HL-60/S4 treated with retinoic acid at 250 ng/mL for 4 days and 3 days (cell line): ENCODE measurements around the gene CD14.
"Not testable (repeated sequence)": the region's sequence is repeated elsewhere in the genome, so short reads cannot be mapped to it uniquely, and the experiment has no call there.

ENCODE experiments used
- in situ Hi-C: fragments of 300-500 bp; cut with MboI; formaldehyde crosslinking; loops from 2 replicates; pipeline ENCODE4 v1.7.0; 2022; ENCODE audit warnings: low sequenced_read_pairs

The CD14 gene

DNA sequence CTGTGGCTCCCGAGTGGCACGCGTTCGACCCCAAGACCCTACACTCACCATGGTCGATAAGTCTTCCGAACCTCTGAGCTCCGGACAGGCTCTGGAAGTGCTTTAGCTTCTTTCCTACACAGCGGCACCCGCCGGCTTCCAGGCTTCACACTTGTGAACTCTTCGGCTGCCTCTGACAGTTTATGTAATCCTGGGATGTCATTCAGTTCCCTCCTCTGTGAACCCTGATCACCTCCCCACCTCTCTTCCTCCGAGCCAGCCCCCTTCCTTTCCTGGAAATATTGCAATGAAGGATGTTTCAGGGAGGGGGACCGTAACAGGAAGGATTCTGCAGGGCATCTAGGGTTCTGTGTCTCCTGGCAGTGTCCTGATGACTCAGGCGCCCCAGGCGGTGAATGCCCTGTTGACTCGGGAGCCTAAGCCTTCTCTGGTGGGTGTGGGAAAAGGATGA lies at the start of gene CD14:
TSS of gene CD14 (minus strand) at position 155 of the 451 bp plus-strand sequence. CDS start at position 51, 104 bp downstream.
- in situ Hi-C loops = no loop called here

DNA sequence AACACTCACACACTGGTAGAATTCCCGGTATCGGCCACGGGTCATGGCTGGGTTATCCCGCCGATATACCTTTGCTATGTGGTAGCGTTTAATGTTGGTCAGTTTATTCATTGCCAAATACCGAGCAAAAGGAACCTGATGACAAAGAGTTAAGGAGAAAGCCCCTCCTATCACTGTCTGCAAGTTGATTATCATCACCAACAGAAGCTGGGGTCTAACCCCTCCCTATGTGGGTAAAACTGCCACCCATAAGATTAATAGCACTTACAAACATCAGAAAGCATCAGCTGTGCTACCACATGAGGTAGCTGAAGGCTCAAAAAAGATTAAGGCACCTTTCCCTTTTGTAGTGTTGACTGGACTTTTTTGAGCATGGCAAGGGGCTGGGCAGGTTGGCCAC lies 46.0 kb upstream of the CD14 start:
- in situ Hi-C loops = no loop called here

DNA sequence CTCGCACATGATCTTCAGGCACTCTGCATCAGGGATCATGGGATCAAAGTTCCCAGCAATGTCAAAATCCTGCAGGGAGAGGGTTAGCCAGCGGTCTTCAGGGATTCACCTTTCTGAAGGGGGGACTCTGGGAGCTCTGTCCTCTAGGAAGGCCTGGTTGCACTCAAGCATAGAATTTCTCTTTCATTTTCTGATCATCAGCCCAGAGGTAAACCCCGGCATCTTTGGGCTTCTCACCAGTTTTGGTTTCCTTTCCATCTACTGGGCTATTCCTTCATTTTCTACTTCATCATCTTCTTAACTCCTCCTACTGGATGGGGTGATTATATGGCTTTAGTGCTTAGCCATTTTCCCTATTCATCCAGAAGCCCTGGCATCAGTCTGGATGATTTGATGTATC lies 45.0 kb upstream of the CD14 start:
- in situ Hi-C loops = no loop called here

DNA sequence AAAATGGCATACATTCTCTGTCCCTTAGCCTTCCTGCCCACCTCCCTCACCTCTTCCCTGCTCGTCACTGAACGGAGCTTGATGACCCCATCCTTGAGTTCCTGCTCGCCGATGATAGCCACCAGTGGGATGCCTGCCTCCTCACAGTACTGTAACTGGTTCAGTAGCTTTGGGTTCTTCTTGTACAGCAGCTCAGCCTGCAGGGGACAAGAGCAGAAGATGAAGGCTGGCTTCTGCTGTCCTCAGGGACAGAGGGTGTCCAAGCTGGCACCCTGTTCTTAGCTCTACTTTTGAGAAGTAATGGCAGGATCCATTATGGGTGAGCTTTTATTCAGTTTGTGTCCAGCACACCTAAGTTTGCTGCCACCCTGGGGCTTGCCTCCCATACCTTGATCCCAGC lies 41.7 kb upstream of the CD14 start:
- in situ Hi-C loops = no loop called here

DNA sequence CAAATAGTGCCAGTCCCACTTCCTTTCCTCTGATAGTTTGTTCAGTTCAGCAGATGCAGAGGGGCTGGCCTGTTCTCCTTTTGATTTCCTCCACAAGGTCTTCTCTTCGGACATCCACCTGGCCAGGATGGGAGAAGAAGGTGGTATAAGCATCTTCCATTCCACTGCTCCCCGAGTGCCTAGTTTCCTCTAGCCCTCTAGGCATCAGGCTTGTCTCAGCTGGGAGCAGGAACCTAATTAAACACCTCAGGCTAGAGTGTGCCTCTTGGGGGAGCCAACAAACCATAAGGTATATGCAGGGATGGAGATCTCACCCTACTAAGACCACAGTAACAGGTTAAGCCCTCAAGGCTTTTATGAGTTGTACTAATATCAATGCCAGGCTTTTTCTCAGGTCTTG lies 41.2 kb upstream of the CD14 start:
- in situ Hi-C loops = no loop called here

DNA sequence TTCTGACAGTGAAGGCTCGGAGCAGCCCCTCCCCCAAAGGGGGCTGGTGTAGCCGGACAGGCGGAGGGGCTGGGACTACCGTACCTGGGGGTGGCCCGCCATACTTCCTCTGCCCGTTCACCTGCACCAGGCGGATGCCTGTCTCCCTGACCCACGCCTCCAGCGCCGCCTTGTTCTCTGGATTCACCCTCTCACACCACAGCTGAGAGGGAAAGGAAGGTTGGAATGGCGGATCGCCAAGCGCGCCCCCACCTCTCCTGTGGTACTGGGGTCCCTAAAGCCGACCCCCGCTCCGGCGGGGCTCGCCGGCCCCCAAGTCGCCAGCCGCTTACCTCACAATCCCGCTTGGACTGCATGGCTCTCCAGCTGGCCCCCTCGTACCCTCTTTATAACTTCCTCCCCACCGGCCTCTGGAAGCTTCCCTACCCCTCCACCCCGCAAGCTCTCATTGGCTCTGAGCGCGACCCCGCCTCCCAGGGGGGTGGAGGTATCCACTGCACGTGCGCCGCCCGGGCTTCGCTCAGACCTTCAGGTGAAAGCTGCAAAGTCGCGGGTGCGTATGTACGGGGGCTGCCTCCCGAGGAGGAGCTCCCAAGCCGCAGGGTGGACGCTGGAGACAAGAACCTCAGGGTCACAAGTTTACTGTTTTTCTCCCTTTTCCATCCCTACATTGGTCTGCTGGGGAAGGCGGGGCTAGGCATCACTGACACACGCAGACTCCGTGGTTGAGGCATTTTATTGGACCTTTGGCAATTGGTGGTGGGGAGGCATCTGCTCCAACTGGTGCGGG lies 40.4 kb upstream of the CD14 start, which contains the start of gene DND1:
TSS of gene DND1 (minus strand) at position 390 of the 790 bp plus-strand sequence. CDS start at position 356, 34 bp downstream.
- in situ Hi-C loops = no loop called here

DNA sequence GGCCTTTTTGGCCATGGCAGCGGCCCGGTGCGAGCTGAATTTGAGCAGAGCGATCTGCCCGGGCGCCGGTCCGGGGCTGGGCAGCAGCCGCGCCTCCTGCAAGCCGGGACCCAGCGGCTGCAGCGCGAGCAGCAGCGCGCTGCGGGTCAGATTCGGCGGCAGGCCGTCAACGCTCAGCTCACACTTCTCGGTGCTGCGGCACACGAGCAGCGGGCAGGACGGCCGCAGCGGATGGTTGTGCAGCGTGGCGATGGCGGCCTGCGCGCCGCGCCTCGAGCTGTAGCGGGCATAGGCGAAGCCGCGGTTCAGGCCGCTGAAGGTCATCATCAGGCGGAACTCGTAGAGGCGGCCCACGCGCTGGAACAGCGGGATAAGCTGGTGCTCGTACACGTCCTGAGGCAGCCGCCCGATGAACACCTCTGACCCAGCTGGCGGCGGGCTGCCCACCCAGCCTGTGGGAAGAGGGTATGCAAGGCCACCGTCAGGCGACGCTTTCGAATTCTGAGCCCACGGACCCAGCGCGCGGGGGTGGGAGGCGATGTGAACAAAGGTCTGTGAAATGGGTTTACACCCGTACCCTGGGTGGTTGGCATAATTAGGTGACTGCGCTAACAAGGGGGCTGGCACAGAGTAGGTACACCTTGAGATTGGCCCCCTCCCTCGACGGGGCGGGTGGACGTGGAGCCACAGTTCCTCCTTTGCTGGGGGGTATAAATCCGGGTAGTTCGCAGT lies 39.6 kb upstream of the CD14 start:
- in situ Hi-C loops = no loop called here

DNA sequence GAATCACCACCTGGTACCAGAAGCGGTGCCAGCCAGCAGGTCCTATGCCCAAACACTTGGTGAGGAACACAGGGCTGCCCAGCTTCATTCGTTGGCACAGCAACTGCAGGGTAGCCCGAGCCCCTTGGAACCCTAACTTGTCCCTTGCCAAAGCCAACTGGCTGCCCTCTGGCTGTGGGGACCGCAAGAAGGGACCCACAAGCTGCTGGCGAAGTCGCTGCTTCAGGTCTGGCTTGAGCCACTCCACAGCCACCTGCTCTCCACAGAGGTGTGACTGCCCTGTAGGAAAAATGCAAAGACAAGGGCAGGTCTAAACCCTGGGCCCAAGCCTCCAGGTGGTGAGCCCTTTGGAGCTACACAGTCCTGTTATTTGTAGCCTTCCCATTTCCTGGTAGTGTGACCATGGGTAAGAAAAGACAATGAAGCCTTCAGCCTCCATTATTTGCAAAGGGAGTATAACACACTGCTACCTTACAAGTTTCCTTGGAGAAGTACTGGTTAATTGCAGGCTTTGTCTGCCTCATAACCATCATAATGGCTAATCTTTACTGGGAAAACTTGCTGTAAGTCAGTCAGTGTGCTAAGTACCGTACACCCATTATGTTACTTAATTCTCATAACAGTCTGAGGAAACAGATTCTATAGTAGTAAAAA lies 38.6 kb upstream of the CD14 start:
- in situ Hi-C loops = no loop called here

DNA sequence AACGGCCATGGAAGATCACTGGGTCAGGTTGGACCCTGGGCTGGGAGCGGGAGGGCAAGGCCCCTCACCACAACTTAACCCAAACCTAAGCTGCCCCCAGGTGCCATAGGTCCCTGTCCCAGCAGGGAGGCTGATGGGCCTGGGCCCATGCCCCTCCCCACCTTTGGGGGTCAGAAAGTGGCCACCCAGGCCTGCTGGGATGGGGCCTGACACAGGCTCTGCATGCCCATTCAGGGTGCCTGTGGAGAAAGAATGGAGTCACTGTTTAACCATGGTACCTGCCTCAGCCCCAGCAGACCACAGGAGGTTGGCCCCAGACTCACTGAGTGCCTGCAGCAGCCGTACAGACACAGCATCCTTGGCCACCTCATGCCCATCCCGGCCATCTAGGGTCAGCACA lies 38.1 kb upstream of the CD14 start:
- in situ Hi-C loops = not testable (repeated sequence)

DNA sequence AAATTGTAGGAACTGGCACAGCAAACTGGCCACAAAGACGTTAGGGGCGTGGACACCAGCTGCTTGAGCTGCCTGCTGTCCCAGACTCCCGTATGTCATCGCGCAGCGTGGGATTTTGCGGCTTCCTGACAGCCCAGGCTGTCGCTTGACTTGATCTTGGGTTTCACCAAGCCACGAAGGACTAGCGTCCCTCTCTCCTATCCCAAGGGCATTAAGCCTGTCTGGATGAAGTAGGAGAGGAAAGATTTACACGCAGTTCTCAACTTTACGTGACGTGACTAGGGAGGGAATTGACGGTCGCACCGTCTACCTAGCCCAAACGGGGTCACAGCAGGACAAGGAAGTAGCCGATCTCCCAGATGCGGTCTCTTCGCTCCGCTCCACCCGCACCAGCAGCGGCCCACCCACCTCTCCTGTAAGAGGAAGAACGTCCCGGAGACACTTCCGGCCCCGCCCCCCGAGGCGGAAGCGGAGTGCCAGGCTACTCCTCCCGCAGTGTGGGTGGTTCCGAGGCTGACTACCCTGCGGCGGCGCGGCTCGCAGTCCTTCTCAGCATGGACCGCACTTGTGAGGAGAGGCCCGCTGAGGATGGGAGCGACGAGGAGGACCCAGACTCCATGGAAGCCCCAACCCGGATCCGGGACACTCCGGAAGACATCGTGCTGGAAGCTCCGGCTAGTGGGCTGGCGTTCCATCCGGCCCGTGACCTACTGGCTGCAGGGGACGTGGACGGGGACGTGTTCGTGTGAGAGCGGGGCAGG lies 31.6 kb upstream of the CD14 start, which contains the start of gene WDR55:
TSS of gene WDR55 (plus strand) at position 546 of the 761 bp plus-strand sequence. CDS start at position 555, 9 bp downstream.
- in situ Hi-C loops = no loop called here

DNA sequence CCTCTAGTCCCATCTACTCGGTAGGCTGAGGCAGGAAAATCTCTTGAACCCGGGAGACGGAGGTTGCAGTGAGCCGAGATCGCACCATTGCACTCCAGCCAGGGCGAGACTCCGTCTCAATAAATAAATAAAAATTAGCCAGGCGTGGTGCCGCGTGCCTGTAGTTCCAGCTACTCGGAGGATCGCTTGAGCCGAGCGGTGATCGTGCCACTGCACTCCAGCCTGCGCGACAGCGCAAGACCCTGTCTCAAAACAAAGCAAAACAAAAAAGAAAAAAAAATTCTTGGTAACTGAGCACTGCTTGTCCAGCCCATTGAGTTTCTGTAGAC lies 31.0 kb upstream of the CD14 start:
- in situ Hi-C loops = no loop called here

DNA sequence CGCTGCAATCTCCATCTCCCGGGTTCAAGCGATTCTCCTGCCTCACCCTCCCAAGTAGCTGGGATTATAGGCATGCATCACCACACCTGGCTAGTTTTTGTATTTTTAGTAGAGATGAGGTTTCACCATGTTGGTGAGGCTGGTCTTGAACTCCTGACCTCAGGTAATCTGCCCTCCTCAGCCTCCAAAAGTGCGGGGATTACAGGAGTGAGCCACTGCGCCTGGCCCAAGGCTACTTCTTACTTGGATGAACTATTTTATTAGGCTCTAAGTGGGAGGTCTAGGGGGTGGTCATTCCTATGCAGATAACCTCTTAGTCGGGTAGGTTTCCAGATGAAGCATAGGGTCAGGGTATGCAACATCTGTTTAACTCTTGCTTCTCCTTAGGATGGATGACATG lies 27.4 kb upstream of the CD14 start:
- in situ Hi-C loops = not testable (repeated sequence)

DNA sequence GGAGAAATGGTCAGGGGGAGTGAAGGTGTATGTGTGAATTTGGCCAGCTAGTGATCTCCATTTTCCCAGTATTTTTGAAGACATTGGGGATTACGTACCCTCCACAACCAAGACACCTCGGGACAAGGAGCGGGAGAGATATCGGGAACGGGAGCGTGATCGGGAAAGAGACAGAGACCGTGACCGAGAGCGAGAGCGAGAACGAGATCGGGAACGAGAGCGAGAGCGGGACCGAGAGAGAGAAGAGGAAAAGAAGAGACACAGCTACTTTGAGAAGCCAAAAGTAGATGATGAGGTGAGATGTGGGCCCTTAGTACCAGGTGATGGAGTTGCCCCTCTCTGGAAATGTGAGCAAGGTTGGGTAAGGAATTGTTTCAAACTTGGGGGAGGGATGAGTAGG lies 25.9 kb upstream of the CD14 start:
- in situ Hi-C loops = no loop called here

DNA sequence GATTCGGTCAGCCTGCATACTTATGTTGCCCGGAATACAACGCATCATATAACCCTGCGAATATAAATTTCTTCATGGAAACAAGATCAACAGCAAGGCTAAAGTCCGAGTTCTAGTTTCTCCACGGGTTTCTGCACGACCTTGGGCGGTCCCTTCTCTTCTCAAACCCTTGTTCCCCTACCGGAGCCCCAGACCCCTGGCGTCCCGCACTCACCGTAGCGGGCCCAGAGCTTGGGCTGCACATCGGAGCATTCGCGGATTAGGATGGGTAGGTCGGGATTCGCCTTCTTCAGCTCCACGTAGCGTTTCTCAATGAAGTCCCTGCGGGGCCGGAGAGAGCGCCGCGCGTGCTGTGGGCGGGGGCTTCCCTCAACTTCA lies 14.1 kb upstream of the CD14 start:
- in situ Hi-C loops = no loop called here

DNA sequence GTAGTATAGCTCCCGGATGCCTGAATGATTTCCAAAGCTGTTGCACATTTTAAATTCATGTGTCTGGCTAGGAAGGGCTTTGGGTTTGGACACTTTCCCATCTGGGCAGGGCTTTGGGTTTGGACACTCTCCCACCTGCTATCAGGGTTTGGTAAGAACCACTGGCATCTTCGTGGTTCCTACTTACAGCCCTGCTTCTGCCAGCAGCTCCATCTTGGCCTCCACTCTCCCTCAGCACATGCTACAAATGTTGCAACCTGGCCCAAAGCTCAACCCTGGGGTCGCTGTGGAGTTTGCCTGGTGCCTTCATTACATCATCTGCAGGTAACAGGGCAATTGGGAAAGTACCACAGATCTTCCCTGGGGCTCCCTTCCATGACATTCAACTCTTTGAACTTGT lies 9.7 kb upstream of the CD14 start:
- in situ Hi-C loops = no loop called here

DNA sequence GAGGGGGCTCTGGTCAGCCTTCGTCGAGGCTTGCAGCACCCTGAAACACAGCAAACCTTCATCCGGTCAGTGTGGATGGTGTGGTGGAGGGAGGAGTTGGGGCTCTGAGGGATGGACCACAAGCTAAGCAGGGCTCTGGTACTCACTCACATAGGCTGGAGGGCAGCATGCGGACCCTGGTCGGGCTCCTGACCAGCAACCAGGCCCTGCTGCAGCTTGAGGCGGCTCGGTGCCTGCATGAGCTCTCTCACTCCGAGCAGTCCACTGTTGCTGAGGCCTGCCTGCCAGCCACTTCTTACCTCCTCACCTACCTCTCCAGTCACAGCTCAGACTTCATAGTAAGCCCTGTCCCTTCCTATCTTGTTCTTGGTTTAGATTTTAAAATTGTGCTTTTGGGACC lies 8.7 kb upstream of the CD14 start:
- in situ Hi-C loops = no loop called here

DNA sequence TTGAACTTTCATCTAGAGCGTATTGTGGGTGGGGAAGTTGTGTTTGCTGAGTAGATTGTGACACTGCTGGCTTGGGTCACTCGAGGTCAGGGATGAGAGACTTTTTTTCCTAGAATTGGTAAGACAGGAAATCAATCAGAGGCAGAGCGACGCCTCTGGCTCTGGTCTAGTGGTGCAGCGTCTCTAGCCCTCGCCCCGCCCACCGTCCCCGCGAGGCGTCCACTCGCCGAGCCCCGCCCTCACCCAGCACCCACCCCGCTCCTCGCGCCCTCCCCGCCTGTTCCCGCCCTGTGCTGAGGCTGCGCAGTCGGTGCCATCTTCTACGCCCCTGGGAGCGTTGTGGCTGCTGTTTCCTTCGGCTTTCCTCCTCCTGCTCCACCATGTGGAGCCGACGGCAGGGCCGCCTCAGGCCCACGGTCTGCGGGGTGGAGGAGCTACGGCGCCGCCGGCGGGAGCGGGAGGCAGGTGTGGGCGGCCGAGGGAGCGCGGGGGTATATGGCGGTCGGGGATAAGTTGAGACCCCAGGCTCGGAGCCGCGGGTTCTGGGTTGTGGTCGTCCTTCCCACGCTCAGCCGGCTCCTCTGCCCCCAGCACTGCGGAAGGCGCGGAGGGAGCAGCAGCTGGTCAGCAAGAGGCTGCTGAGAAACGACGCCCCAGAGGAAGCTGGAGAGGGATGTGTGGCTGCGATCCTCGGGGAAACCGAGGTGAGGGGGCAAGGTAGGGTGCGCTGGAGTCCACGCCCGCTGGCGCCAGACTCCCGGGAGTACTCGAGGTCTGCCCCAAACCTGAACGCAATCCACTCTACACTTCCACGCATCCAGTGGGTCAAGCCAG lies 6.4 kb upstream of the CD14 start, which contains the start of gene TMCO6:
TSS of gene TMCO6 (plus strand) at position 304 of the 834 bp plus-strand sequence. CDS start at position 381, 77 bp downstream.
- in situ Hi-C loops = no loop called here

DNA sequence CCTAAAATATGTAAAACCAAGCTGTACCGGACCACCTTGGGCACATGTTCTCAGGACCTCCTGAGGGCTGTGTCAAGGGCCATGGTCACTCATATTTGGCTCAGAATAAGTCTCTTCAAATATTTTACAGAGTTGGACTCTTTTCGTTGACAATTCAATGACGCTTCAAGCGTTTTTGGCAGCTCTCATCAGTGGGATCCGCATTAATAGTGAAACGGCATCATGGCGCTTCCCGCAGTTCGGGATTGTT lies 5.8 kb upstream of the CD14 start:
- in situ Hi-C loops = not testable (repeated sequence)

DNA sequence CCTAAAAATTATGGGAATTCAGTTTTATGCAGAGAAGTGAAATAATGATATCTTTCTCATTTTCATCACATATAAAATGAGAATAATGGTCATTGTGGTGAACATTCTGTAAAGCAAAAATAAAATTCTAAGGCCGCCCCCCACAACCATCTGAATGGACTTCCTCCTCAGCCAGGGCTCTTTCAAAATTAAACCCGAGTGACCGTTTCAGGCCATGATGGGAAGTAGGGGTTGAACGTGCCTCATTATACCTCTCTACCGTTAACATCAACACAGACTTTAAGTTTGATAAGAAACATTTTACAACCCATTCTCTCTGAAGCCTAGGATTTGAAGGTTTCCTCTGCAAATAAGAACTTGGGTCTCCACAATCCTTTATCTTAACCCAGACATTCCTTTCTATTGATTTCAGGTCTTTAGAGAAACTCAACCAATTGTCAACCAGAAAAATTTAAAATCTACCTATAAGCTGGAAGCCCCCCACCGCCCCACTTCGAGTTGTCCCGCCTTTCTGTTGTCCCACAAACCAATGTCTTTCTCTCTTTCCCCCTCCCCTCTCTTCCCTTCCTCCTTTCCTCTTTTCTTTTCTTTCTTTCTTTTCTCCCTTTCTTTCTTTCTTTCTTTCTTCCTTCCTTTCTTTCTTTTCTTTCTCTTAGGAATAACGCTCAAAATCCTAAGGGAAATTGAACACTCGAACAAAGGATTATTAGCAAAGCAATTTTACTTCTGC lies 4.6 kb upstream of the CD14 start:
- in situ Hi-C loops = no loop called here
